Measurements from ENCODE around the gene RMI2.

GRCh38 chr16:11347831-11348230 lies 2.6 kb downstream of the RMI2 start:
- TF ChIP-seq, protein P1, sequence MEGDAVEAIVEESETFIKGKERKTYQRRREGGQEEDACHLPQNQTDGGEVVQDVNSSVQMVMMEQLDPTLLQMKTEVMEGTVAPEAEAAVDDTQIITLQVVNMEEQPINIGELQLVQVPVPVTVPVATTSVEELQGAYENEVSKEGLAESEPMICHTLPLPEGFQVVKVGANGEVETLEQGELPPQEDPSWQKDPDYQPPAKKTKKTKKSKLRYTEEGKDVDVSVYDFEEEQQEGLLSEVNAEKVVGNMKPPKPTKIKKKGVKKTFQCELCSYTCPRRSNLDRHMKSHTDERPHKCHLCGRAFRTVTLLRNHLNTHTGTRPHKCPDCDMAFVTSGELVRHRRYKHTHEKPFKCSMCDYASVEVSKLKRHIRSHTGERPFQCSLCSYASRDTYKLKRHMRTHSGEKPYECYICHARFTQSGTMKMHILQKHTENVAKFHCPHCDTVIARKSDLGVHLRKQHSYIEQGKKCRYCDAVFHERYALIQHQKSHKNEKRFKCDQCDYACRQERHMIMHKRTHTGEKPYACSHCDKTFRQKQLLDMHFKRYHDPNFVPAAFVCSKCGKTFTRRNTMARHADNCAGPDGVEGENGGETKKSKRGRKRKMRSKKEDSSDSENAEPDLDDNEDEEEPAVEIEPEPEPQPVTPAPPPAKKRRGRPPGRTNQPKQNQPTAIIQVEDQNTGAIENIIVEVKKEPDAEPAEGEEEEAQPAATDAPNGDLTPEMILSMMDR (IDR thresholded peaks at IDR 0.05): no peak
- TF ChIP-seq ZFP36 (IDR thresholded peaks at IDR 0.05; ENCODE audit: borderline replicate concordance, partially characterized antibody) (no peak), POLR2A (IDR thresholded peaks at IDR 0.05; ENCODE audit: low read length) (no peak), MYC (IDR thresholded peaks at IDR 0.05; ENCODE audit: borderline replicate concordance, low read length) (no peak), CBX8 (IDR thresholded peaks at IDR 0.05) (no peak), JUN (IDR thresholded peaks at IDR 0.05) (no peak)
- TF ChIP-seq, protein P2, sequence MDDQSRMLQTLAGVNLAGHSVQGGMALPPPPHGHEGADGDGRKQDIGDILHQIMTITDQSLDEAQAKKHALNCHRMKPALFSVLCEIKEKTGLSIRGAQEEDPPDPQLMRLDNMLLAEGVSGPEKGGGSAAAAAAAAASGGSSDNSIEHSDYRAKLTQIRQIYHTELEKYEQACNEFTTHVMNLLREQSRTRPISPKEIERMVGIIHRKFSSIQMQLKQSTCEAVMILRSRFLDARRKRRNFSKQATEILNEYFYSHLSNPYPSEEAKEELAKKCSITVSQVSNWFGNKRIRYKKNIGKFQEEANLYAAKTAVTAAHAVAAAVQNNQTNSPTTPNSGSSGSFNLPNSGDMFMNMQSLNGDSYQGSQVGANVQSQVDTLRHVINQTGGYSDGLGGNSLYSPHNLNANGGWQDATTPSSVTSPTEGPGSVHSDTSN (IDR thresholded peaks at IDR 0.05): no peak
